ENCODE measurements around the gene DOK3. TPM values are rescaled to one million over a fixed set of nuclear protein-coding genes. Genes with fewer than 3 reads are reported as not detected.
A peak's percentile ranks its signal among the peaks of the same experiment; 100 is the strongest.

DOK3 gene
- total RNA-seq, 6 donors from 2014 or later = 17.4 to 113 (median 75.9) TPM

- ATAC-seq (ENCODE audit: low FRiP score in 2 of 2) (no peak), DNase-seq (no peak)
- Histone ChIP-seq H3K9me3 (no peaks in the 10 kb centered on the region), H3K4me3 (no peak overlapping the region), H3K27me3 (no peaks in the 10 kb centered on the region), H3K36me3 (peaks cover 0 to 55% (median 52%) of the 10 kb centered on the region in 4 donors), H3K27ac (peak overlapping the region; percentile 88 to 92 (median 92)), H3K4me1 (peaks cover 11 to 31% (median 23%) of the 10 kb centered on the region in 4 donors)
- 92 to 95% methylated on average over 5 of the region's 5 CpGs for WGBS, 2 donors
- no peak for TF ChIP-seq POLR2AphosphoS5 (IDR thresholded peaks at IDR 0.05)
- no peak for TF ChIP-seq POLR2A (IDR thresholded peaks at IDR 0.05)
- TF ChIP-seq EP300 (IDR thresholded peaks at IDR 0.05) = no peak
- no peak for TF ChIP-seq CTCF (IDR thresholded peaks at IDR 0.05)
Measured at GRCh38 chr5:177511181-177511580, 1.6 kb upstream of the DOK3 start.

GRCh38 chr5:177510567-177511053 lies 984 bp upstream of the DOK3 start:
- 74 to 82% methylated on average over 13 to 15 of the region's 15 CpGs for WGBS, 2 donors
- Histone ChIP-seq H3K4me1 (peaks cover 5 to 25% (median 17%) of the 10 kb centered on the region in 4 donors), H3K9me3 (no peaks in the 10 kb centered on the region), H3K36me3 (peaks cover 0 to 54% (median 51%) of the 10 kb centered on the region in 4 donors), H3K27me3 (no peaks in the 10 kb centered on the region), H3K27ac (peak overlapping the region; percentile 88 to 92 (median 92)), H3K4me3 (peak overlapping the region in 1 of 4 donors; percentile 48)
- ATAC-seq (ENCODE audit: low FRiP score in 2 of 2) (peak; percentile 56 to 58), DNase-seq (peak in 1 of 2 donors; percentile 86)
- TF ChIP-seq EP300 (IDR thresholded peaks at IDR 0.05) (no peak), CTCF (IDR thresholded peaks at IDR 0.05) (no peak), POLR2A (IDR thresholded peaks at IDR 0.05) (peak in 1 of 4 donors; percentile 76), POLR2AphosphoS5 (IDR thresholded peaks at IDR 0.05) (peak; percentile 70 to 86)

- 61 to 75% methylated on average over 10 to 11 of the region's 11 CpGs for WGBS, 2 donors
- H3K27ac ChIP-seq = peak overlapping the region; percentile 88 to 92 (median 92)
Measured at GRCh38 chr5:177509991-177510566, 453 bp upstream of the DOK3 start.

GRCh38 chr5:177508837-177509236 lies 789 bp downstream of the DOK3 start:
- H3K27me3 ChIP-seq = no peaks in the 10 kb centered on the region
- TF ChIP-seq EP300 (IDR thresholded peaks at IDR 0.05) = no peak
- no peak for TF ChIP-seq POLR2AphosphoS5 (IDR thresholded peaks at IDR 0.05)
- TF ChIP-seq CTCF (IDR thresholded peaks at IDR 0.05) = no peak
- no peak for TF ChIP-seq POLR2A (IDR thresholded peaks at IDR 0.05)
- DNase-seq (no peak), ATAC-seq (ENCODE audit: low FRiP score in 2 of 2) (no peak)
- WGBS, 2 donors = 23 to 29% methylated on average over 4 to 8 of the region's 8 CpGs
- peaks cover 0 to 19% (median 13%) of the 10 kb centered on the region in 4 donors for H3K4me1 ChIP-seq
- H3K27ac ChIP-seq = peak overlapping the region; percentile 88 to 92 (median 92)
- H3K9me3 ChIP-seq = no peaks in the 10 kb centered on the region
- peaks cover 0 to 46% (median 39%) of the 10 kb centered on the region in 4 donors for H3K36me3 ChIP-seq
- H3K4me3 ChIP-seq = peak overlapping the region in 3 of 4 donors; percentile 37 to 48 (median 47)

More at GRCh38 chr5:177509991-177510566, 453 bp upstream of the DOK3 start:
- no peak for DNase-seq
- no peak for TF ChIP-seq POLR2A (IDR thresholded peaks at IDR 0.05)
- no peaks in the 10 kb centered on the region for H3K9me3 ChIP-seq
- peak overlapping the region in 3 of 4 donors; percentile 37 to 48 (median 47) for H3K4me3 ChIP-seq
- H3K4me1 ChIP-seq = peaks cover 0 to 20% (median 13%) of the 10 kb centered on the region in 4 donors
- peaks cover 0 to 48% (median 45%) of the 10 kb centered on the region in 4 donors for H3K36me3 ChIP-seq
- no peaks in the 10 kb centered on the region for H3K27me3 ChIP-seq
- peak; percentile 5 to 23 for ATAC-seq (ENCODE audit: low FRiP score in 2 of 2)

GRCh38 chr5:177508221-177508611 lies 1.4 kb downstream of the DOK3 start:
- H3K4me3 ChIP-seq = peak overlapping the region in 3 of 4 donors; percentile 37 to 48 (median 47)
- H3K36me3 ChIP-seq = peaks cover 0 to 41% (median 33%) of the 10 kb centered on the region in 4 donors
- 64 to 65% methylated on average over 15 of the region's 26 CpGs for WGBS, 2 donors
- DNase-seq = no peak
- peaks cover 0 to 19% (median 13%) of the 10 kb centered on the region in 4 donors for H3K4me1 ChIP-seq
- peak overlapping the region; percentile 88 to 92 (median 92) for H3K27ac ChIP-seq
- TF ChIP-seq EP300 (IDR thresholded peaks at IDR 0.05) = no peak
- TF ChIP-seq POLR2A (IDR thresholded peaks at IDR 0.05) = no peak
- TF ChIP-seq CTCF (IDR thresholded peaks at IDR 0.05) = no peak
- TF ChIP-seq POLR2AphosphoS5 (IDR thresholded peaks at IDR 0.05) = no peak
- H3K9me3 ChIP-seq = no peaks in the 10 kb centered on the region
- no peaks in the 10 kb centered on the region for H3K27me3 ChIP-seq
- ATAC-seq (ENCODE audit: low FRiP score in 2 of 2) = no peak

Data from upper lobe of left lung (tissue), 6 donors.